H9 (cell line): Measurements from ENCODE around the gene UCP2. TPM values are rescaled to one million over a fixed set of nuclear protein-coding genes. Genes with fewer than 3 reads are reported as not detected.

Experiments
- DNase-seq: peaks from one replicate; pipeline ENCODE4 v3.0.0-alpha.2; 2017
- H2AFZ ChIP-seq: one replicate; pipeline ENCODE4 v1.6.1; 2013; ENCODE audit warnings: mild to moderate bottlenecking, low read length, control low read depth, moderate library complexity
- H2AK5ac ChIP-seq: 2 replicates; pipeline ENCODE4 v1.6.1; 2013; ENCODE audit warnings: low read length, control low read depth, mixed read lengths; ENCODE audit not compliant: insufficient read length
- H2BK120ac ChIP-seq: one replicate; pipeline ENCODE4 v1.6.1; 2013; ENCODE audit warnings: low read depth, mild to moderate bottlenecking, low read length, control low read depth, inconsistent platforms; ENCODE audit not compliant: poor library complexity, severe bottlenecking
- H2BK12ac ChIP-seq: 2 replicates; pipeline ENCODE4 v1.6.1; 2013; ENCODE audit warnings: low read length, control low read depth, mixed read lengths, low read depth; ENCODE audit not compliant: insufficient read length
- H2BK15ac ChIP-seq: 2 replicates; pipeline ENCODE4 v1.6.1; 2013; ENCODE audit warnings: low read depth, low read length, control low read depth
- H2BK20ac ChIP-seq: one replicate; pipeline ENCODE4 v1.6.1; 2013; ENCODE audit warnings: low read depth, mild to moderate bottlenecking, low read length, control low read depth, inconsistent platforms; ENCODE audit not compliant: poor library complexity, severe bottlenecking
- H2BK5ac ChIP-seq: 2 replicates; pipeline ENCODE4 v1.6.1; 2013; ENCODE audit warnings: low read length, control low read depth, mixed read lengths; ENCODE audit not compliant: insufficient read length
- H3K14ac ChIP-seq: 2 replicates; pipeline ENCODE4 v1.6.1; 2013; ENCODE audit warnings: low read length, control low read depth; ENCODE audit not compliant: insufficient read depth
- H3K18ac ChIP-seq: 2 replicates; pipeline ENCODE4 v1.6.1; 2013; ENCODE audit warnings: low read depth, mild to moderate bottlenecking, mixed read lengths, low read length, control low read depth; ENCODE audit not compliant: insufficient read length
- H3K23ac ChIP-seq: 2 replicates; pipeline ENCODE4 v1.6.1; 2013; ENCODE audit warnings: low read length, control low read depth, mixed read lengths, low read depth; ENCODE audit not compliant: insufficient read length
- H3K23me2 ChIP-seq: 2 replicates; pipeline ENCODE4 v1.6.1; 2013; ENCODE audit warnings: low read depth, mild to moderate bottlenecking, mixed read lengths, low read length, control low read depth; ENCODE audit not compliant: insufficient read length, poor library complexity, severe bottlenecking
- H3K27ac ChIP-seq: 2 replicates; pipeline ENCODE4 v1.5.1; 2013; ENCODE audit warnings: low read length, control low read depth, mixed read lengths, low read depth; ENCODE audit not compliant: insufficient read length
- H3K27me3 ChIP-seq: 2 replicates; pipeline ENCODE4 v1.6.1; 2013; ENCODE audit warnings: low read length, control low read depth, inconsistent platforms; ENCODE audit not compliant: insufficient read depth
- H3K4ac ChIP-seq: 2 replicates; pipeline ENCODE4 v1.6.1; 2013; ENCODE audit warnings: low read depth, mild to moderate bottlenecking, control low read depth, inconsistent platforms, low read length, moderate library complexity
- H3K4me1 ChIP-seq: 2 replicates; pipeline ENCODE4 v1.6.1; 2013; ENCODE audit warnings: low read length, control low read depth, inconsistent platforms; ENCODE audit not compliant: insufficient read depth
- H3K4me2 ChIP-seq: 2 replicates; pipeline ENCODE4 v1.6.1; 2013; ENCODE audit warnings: low read length, control low read depth, mixed read lengths; ENCODE audit not compliant: insufficient read length, insufficient read depth
- H3K56ac ChIP-seq: 2 replicates; pipeline ENCODE4 v1.6.1; 2013; ENCODE audit warnings: low read depth, mild to moderate bottlenecking, mixed read lengths, low read length, control low read depth; ENCODE audit not compliant: insufficient read length
- H3K79me1 ChIP-seq: 2 replicates; pipeline ENCODE4 v1.6.1; 2013; ENCODE audit warnings: low read depth, mild to moderate bottlenecking, moderate library complexity, low read length, control low read depth, inconsistent platforms; ENCODE audit not compliant: insufficient read depth, poor library complexity, severe bottlenecking
- H3K79me2 ChIP-seq: 2 replicates; pipeline ENCODE4 v1.6.1; 2013; ENCODE audit warnings: low read length, control low read depth, inconsistent platforms; ENCODE audit not compliant: insufficient read depth
- H3K9ac ChIP-seq: 2 replicates; pipeline ENCODE4 v1.6.1; 2013; ENCODE audit warnings: low read length, control low read depth, mixed read lengths; ENCODE audit not compliant: insufficient read length; ENCODE audit errors: extremely low read depth
- H3K9me3 ChIP-seq: one replicate; pipeline ENCODE4 v1.6.1; 2013; ENCODE audit warnings: low read depth, low read length, inconsistent platforms; ENCODE audit not compliant: control insufficient read depth
- H3T11ph ChIP-seq: one replicate; pipeline ENCODE4 v1.6.1; 2013; ENCODE audit warnings: mild to moderate bottlenecking, low read length, control low read depth, inconsistent platforms
- H4K20me1 ChIP-seq: one replicate; pipeline ENCODE4 v1.6.1; 2013; ENCODE audit not compliant: control insufficient read depth, insufficient read length, insufficient read depth
- H4K5ac ChIP-seq: 2 replicates; pipeline ENCODE4 v1.6.1; 2013; ENCODE audit warnings: low read depth, mild to moderate bottlenecking, mixed read lengths, low read length, control low read depth; ENCODE audit not compliant: insufficient read length
- H4K8ac ChIP-seq: replicated peaks from 2 replicates; pipeline ENCODE4 v1.6.1; 2013; ENCODE audit warnings: low read length, control low read depth, mixed read lengths, low read depth; ENCODE audit not compliant: insufficient read length
- H4K91ac ChIP-seq: 2 replicates; pipeline ENCODE4 v1.6.1; 2013; ENCODE audit warnings: low read depth, mild to moderate bottlenecking, moderate library complexity, mixed read lengths, low read length, control low read depth; ENCODE audit not compliant: insufficient read length
- H3K27ac Mint-ChIP-seq, 3 experiments: 2 replicates in 2 of 3; 3 replicates in 1 of 3; pipeline ENCODE4 v1.8.0; 2020 to 2021; ENCODE audit warnings: mixed read lengths in 3 of 3, mild to moderate bottlenecking in 1 of 3, moderate library complexity in 1 of 3
- H3K27me3 Mint-ChIP-seq: 2 replicates; pipeline ENCODE4 v1.8.0; 2021; ENCODE audit warnings: low read depth, mild to moderate bottlenecking, moderate library complexity, mixed read lengths
- H3K36me3 Mint-ChIP-seq, 3 experiments: 2 replicates in 2 of 3; 3 replicates in 1 of 3; pipeline ENCODE4 v1.8.0; 2020 to 2021; ENCODE audit warnings: low read depth in 3 of 3, mixed read lengths in 3 of 3; ENCODE audit not compliant: insufficient read depth in 1 of 3
- H3K4me1 Mint-ChIP-seq, 2 experiments: 2 replicates each; pipeline ENCODE4 v1.8.0; 2020; ENCODE audit warnings: mixed read lengths in 2 of 2
- H3K4me3 Mint-ChIP-seq, 2 experiments: 2 replicates in 1 of 2; 3 replicates in 1 of 2; pipeline ENCODE4 v1.8.0; 2020 to 2021; ENCODE audit warnings: mild to moderate bottlenecking in 2 of 2, mixed read lengths in 2 of 2, moderate library complexity in 1 of 2
- H3K9me3 Mint-ChIP-seq, 2 experiments: 2 replicates in 1 of 2; 3 replicates in 1 of 2; pipeline ENCODE4 v1.8.0; 2020; ENCODE audit warnings: mild to moderate bottlenecking in 2 of 2, mixed read lengths in 2 of 2, moderate library complexity in 1 of 2
- CTCF ChIP-seq: fragments of 200-600 bp; sonication (generic); conservative IDR thresholded peaks from 3 replicates; pipeline ENCODE4 v1.8.0; 2021; ENCODE audit warnings: antibody characterized with exemption, mild to moderate bottlenecking
- WGBS: extraction: QIAGEN DNeasy Blood & Tissue Kit; methylation state at CpG from one replicate; pipeline ENCODE4 v1.1.7; 2013; ENCODE audit warnings: missing lambda C conversion rate, low lambda C conversion rate, mixed read lengths; ENCODE audit not compliant: insufficient read length; ENCODE audit errors: extremely low coverage; 5-methylcytosine and 5-hydroxymethylcytosine counted together
- total RNA-seq: library from RNA; stranded (reverse); gene quantifications from 2 replicates; pipeline ENCODE4 v1.2.1, GENCODE V29; 2021

UCP2 gene
- total RNA-seq, 1 experiment from 2014 or later = 62.1 TPM

DNA sequence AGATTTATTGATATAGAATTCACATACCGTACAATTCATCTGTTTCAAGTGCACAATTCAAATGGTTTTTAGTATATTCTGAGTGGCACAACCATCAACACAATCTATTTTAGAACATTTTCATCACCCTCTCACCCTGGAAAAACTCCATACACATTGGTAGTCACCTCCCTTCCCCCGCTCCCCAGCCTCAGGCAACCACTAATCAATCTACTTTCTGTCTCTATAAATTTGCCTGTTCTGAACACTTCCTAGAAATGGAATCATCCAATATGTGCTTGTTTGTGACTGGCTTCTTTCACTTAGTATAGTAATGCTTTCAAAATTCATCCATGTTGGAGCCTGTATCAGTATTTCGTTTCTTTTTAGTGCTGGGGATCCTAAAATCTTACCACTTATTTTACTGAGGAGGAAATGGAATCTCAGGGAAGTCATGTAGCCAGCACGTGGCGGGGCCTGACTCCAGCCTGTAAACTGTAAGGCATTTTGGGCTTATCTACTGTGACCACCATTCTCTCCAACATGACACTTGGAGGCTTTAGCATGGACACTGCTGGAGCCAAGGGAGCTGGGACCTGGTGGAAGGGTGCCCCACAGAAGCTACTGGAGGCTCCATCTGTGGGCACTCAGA lies 27.1 kb upstream of the UCP2 start:
- no peak overlapping the region for H4K8ac ChIP-seq
- WGBS = no CpG with 5 or more reads among the region's 5 CpGs

More for the DNA sequence above, 27.1 kb upstream of the UCP2 start:
- Histone ChIP-seq H2BK15ac (no peak overlapping the region), H4K91ac (no peak overlapping the region), H2BK20ac (no peak overlapping the region), H2AK5ac (no peak overlapping the region), H3K23ac (no peak overlapping the region), H3K79me2 (no peaks in the 10 kb centered on the region), H3K56ac (no peak overlapping the region), H4K5ac (no peak overlapping the region), H3K9me3 (no peaks in the 10 kb centered on the region), H4K20me1 (no peaks in the 10 kb centered on the region), H3T11ph (no peak overlapping the region), H3K23me2 (no peaks in the 10 kb centered on the region), H3K79me1 (no peaks in the 10 kb centered on the region), H3K4me1 (no peaks in the 10 kb centered on the region), H2BK5ac (no peak overlapping the region), H3K4me2 (no peak overlapping the region), H3K27me3 (no peaks in the 10 kb centered on the region), H3K27ac (no peak overlapping the region), H2AFZ (no peak overlapping the region), H2BK120ac (no peak overlapping the region), H3K9ac (no peak overlapping the region), H3K18ac (no peak overlapping the region), H3K4ac (no peak overlapping the region), H2BK12ac (no peak overlapping the region), H3K14ac (no peak overlapping the region)
- Mint-ChIP-seq H3K9me3 (no peaks in the 10 kb centered on the region), H3K4me3 (no peak overlapping the region), H3K4me1 (peaks cover 13 to 27% of the 10 kb centered on the region in 2 experiments), H3K27ac (no peak overlapping the region; a peak in 2 of 7 replicates), H3K36me3 (peaks cover 0 to 3% (median 2%) of the 10 kb centered on the region in 3 experiments; a peak in 2 of 7 replicates), H3K27me3 (no peaks in the 10 kb centered on the region; the same call in 1 of the 2 replicates)
- DNase-seq = no peak
- TF ChIP-seq CTCF = no peak
